HUDEP-2 (cell line): ENCODE results near the gene CARD19.

Experiments used
- DNase-seq, 76 experiments: peaks; one replicate each; lab custom pipeline; 2025; ENCODE audit not compliant: unreplicated experiment in 76 of 76; lab: John Stamatoyannopoulos, UW

CARD19 gene, protein sequence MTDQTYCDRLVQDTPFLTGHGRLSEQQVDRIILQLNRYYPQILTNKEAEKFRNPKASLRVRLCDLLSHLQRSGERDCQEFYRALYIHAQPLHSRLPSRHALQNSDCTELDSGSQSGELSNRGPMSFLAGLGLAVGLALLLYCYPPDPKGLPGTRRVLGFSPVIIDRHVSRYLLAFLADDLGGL

DNA sequence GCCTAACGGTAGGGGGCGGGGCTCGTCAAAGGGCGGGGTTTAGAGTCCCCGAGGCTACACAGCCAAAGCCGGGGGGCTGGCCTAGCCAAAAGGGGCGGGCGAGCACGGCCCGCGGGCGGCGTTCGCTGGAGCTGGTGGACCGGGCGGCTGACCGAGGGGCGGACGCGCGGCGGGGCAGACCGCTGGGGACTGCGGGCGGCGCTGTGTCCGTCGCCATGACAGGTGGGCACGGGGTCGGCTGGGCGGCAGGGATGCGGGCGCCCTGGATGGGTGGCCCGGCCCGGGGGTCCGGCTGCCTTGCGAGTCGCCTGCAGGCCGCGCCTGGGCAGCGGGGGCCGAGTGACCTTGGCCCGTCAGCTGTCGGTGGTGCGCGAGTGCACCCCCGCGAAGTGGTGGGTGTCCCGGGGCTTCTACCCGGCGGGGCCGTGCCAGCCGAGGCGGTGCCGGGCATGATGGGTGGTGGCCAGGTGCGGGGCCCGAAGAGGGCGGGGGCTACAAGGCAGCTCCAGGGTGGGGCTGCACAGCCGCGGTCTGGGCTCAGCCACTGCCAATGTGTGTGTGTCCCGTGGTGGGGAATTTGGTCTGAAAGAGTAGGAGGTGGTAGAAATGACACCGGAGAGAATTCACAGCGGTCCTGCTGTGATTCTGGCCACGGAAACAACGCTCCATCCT lies at the start of gene CARD19:
Gene CARD19, plus strand, starts transcription at position 87 of the 672 bp plus-strand sequence. Its CDS starts 129 bp downstream, at position 216.
- DNase-seq, result peak in 16 of 76 experiments; percentile 9 to 35 (median 23)

DNA sequence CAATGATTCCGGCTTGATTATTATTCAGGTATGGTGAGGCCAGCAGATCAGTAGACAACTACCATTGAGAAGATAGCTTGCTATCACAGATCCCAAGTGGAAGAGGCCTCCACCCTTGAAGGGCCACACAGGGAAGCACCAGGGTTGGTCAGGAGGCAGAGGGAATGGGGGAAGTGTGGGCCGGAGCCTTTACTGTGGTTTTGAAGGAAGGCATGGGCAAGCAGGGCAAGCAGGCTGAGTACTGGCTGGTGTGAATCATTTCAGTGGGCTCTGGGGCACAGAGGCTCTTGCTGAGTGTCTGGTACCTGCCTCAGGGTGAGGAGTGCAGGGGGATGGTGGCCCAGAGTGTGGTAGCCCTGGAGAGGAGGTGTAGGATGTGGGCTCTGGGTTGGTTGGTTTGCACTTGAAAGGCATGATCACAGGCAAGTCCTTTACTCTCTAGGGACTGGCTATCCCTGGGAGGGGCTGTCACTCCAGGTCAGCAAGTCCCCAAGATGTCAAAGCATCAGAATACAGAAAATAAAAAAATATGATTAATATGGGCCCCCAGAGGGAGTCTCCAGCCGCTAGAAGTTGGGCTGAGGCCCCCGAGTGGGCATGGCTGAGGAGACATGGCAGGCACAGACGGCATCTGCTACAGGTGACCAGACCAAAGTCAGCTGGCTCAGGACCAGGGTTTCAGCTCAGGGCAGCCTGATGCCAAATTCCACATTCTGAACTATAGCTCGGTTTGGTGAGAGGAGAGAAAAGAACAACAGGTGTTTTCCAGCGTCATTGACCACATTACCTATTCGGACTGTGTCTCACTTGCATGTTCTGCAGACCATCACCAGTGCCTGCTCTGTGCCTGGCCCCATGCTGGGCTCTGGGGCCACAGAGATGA lies 47.2 kb upstream of the CARD19 start:
- no peak for DNase-seq

DNA sequence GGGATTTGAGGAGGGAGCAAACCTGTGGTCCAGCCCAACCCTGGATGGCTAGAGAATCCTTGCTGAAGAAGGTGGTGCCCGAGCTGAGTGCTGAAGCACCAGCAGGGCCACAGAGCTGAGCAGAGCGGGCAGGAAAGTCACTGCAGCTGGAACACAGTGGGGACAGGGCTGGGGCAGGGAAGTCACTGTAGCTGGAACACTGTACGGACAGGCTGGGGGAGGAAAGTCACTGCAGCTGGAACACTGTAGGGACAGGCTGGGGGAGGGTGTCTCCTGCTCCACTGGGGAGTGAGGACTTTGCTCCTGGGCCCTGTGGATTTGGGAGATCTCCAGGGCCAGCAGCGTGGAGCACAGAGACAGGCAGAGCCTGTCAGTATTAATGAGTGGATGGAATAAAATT lies 46.5 kb upstream of the CARD19 start:
- no peak for DNase-seq

DNA sequence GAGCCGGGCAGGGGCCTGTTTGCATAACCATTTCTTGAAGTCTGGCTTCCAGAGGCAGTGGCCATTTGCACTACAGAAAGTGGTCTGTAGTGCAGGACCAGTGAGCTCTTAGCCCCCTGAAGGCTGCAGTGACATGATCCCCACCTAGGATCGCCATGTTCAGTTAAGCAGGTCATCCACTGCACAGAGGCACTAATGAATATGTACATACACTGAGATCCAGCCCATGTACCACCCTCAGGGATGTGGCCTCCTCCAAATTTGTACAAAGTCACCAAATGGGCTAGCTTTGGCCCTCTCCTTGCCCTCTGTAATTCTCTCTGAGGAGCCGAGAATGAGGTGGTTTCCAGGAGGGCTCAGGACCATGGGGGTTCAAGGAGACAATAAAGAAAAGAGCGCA lies 45.8 kb upstream of the CARD19 start:
- DNase-seq, result no peak

- DNase-seq, result no peak
Observed at GRCh38 chr9:93051680-93052089, 44.3 kb upstream of the CARD19 start.

DNA sequence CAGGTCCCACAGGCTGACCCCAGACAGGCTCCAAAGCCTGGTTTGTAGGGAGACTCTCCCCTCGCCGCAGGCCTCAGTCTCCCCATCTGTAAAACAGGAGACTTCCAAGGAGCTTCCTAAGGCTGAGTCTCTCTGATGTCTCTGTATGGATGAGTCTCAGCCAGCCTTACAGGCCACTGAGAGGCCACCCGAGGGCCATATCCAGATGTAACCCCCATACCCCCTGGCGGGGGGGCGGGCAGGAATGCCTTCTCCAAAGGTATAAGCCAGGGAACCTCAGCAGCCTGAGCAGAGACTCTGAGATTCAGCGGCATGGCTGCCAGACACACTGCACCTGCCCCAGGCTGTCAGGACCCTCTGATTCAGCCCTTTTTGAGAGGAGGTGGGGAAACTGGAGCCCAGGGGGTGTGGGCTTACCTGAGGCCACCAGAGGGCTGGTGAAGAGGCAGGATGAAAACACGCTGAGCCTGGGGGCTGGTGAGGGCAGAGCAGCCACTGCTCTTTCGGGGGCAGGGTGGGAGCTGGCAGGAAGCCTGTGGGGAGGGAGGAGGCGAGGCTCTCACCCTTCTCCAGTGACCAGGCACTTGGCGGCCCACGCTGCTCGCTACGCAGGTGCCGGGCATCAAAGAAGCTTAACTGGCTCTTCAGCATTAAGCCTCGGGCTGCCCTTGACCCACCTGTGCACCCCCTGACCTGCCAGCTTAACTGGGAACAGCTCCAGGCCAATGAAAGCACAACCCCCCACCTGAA lies 43.1 kb upstream of the CARD19 start:
- no peak for DNase-seq

- no peak for DNase-seq
Observed at GRCh38 chr9:93053781-93054331, 42.2 kb upstream of the CARD19 start.

GRCh38 chr9:93054758-93055704 lies 41.0 kb upstream of the CARD19 start:
- no peak for DNase-seq

GRCh38 chr9:93057042-93057702 lies 38.8 kb upstream of the CARD19 start:
- no peak for DNase-seq

GRCh38 chr9:93057703-93058354 lies 38.2 kb upstream of the CARD19 start:
- DNase-seq, result no peak

- peak in 5 of 76 experiments; percentile 4 to 14 (median 8) for DNase-seq
Observed at GRCh38 chr9:93058355-93059010, 37.5 kb upstream of the CARD19 start, which contains the start of gene SUSD3. SUSD3 (plus strand) TSS chr9:93058701; CDS start chr9:93058743, 42 bp downstream.

DNA sequence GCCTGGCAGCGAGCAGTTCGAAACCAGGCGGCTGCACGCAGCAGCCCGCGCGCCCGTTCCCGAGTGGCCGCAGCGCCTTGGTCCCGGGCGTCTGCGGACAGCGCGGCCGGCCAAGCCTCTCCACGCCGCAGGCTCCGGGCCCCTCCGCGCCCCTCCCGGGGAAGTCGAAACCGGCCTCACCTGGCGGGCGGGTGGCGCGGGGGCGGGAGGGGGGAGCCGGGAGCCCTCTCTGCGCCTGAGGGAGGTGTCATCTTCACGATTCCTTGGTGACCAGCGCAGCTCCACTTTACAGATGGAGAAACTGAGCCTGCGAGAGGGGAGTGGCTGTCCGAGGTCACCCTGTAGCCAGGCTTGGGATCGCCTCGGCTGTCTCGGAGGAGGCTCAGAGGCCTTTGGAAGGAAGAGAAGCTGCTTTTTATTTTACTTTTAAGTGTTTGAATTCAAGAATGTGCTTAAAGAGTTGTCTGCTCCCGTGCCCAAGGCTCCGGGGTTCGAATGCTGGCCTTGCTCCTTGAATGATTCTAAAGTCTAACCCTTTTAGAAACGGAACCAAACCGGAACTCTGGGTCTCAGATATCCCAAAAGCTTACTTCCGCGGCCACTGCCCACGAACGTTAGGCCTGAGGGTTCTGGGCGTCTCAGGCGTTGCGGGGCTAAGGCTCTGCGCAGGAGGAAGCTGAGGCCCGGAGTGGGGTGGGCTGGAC lies 36.9 kb upstream of the CARD19 start:
- no peak for DNase-seq

DNA sequence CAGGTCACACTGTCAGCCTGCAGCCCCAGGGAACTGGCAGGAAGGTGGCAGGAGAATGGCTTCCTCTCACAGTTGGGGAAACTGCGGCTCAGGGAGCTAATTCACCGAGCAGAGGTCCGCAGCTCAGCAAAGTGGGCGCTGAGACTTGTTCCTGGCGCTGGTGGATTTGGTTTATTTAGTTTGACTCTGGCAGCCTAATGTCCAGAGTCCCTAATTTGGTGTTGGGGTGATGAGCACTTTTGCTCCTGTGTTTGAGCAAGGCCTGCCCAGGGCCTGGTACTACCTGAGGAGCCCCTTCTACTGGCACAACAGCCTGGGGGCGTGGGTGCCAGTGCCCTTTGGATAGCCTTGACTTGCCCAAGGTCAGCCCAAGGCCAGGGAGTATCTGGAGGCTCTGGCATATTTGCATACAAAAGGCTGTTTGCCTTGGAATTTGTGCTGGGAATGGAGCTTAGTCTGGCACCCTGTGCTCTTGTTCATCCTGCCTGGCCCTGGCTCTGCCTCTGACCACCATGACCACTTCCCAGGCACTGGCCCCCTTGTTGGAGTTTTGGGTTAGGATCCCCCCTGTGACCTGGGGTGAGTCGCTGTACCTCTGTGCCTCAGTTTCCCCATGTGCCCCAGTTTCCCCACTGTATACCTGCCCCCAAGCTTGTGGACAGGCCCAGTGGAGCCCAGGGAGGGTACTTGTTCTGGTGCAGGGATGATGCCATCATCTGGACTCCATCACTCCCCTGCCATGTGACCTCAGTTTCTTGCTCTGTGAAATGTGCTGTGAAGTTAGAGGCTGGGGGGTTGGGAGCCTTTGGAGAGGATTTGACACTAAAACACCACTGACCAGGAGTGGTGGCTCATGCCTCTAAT lies 36.1 kb upstream of the CARD19 start:
- DNase-seq, result no peak

DNA sequence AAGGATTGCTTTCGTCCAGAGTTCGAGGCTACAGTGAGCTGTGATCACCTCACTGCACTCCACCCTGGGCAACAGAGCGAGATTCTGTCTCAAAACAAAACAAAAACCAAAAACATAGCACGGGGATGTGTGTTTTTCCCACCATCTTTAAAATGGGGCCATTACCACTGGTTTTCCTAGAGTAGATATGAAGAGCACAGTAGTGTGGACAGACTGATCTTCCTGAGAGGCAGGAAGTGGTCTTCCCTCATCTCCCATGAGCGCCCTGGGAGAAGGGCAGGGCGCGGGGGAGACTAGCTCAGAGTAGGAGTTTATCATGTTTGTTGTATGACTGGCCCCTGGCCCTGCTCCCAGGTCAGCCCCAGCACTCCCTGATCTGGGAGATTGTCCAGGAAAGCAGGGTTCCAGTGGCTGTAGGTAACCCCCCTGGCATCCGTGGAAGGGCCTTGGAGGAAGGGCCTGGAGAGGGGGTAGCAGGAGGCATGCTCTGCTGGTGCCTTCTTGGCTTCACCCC lies 35.2 kb upstream of the CARD19 start:
- no peak for DNase-seq

- no peak for DNase-seq
Observed at GRCh38 chr9:93061260-93061751, 34.7 kb upstream of the CARD19 start.
